HG03025 (cell line): ENCODE measurements around the gene RGMA.
"Not testable (repeated sequence)": the region's sequence is repeated elsewhere in the genome, so short reads cannot be mapped to it uniquely, and the experiment has no call there.

ENCODE experiments used
- ATAC-seq: cut with Tn5 transposase; IDR thresholded peaks from one replicate; pipeline ENCODE4 v1.9.1; 2021; ENCODE audit warnings: mild to moderate bottlenecking, moderate library complexity; ENCODE audit not compliant: unreplicated experiment, low FRiP score

The RGMA gene

GRCh38 chr15:93036951-93037819 lies 51.8 kb downstream of the RGMA start:
- ATAC-seq: no peak

DNA sequence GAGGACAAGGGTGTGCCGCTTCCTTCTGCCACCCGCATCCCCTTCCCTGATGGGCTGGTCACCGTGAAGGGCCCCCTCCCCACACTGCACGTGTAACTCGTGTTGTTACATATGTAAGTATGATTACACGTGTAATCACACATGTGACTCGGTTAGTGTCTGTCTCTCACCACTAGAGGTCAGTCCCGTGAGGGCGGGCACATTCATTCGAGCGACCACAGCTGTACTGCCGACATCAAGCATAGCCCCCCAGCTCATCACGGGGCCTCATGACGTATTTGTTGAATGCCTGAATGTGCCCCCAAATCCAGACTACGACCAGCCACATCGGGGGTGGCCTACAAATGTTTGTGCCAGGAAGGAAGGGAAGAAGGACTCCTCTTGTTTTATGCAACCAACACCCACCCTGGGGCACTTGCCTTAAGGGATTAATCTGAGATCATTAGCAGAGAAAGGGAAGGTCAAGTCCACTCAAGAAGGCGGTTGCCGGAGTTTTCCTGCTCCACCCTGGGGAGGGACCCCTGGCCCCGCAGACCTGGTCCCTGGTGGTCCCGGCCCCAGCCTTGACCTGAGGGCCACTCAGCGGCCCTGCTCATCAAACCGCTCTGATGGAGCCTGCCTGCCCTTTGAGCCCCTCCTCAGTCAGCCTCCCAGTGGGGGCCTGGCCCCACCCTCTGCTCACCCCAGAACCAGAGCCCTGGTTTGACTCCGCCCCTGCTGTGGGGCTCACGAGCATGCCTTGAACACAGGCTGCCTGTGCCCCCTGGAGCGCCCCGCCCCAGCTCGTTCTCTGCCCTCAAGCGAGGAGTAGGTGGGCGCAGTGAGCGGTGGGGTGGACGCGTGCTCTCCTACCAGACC lies 52.8 kb downstream of the RGMA start:
- peak; percentile 72 for ATAC-seq

DNA sequence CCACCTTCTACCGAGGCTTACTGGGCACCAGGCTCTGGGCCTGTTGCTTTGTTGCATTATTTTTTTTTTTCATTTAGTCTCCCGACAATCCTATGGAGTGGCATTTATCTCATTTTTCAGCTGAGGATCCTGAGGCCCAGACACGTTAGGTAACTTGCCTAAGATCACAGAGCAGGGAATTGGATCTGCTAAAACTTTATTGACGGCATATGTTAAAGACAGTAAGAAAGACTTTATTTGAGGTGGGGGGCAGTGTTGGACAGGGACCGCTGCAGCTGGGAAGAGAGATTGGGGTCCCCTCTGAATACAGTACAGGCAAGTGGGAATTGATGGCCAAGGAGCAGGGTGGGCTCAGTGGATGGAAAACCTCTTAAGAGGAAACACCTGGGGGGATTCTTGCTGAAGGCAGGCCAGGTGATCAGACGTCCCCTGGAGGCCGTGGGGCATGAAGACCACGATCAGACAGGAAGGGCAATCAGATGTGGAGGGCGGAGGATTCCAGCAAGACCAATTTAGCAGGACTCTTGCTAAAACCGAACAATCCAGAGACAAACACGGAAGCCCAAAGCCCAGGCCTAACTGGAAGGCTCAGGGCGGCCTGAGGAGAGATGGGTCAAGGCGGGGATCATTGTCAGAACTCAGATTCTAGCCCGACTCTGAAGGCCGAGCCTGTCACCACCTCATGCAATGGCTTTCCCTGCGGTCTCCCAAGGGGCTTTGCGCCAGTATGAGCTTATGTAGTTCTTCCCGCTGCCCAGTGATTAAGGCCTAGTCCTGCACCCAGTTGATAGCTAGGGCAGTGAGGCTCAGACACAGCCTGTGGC lies 53.7 kb downstream of the RGMA start:
- peak; percentile 10 for ATAC-seq

DNA sequence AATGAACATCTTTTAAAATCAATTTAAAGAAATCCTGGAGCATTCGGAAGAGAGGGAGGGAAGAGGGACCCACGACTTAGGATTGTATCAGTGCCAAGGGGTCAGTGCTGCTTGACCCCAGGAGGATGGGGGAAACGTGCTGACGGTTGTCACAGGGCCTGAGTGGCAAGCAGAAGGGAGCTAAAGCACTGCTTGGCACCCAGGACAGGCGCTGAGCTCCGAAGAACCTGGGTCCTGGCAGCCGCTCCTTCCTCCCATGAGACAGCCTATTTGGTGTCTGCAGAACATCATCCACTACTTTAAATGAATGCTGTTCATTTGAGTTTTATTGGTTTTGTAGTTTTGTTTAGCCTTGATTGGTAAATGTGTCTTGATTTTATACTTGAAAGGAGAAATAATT lies 54.5 kb downstream of the RGMA start:
- ATAC-seq: no peak

DNA sequence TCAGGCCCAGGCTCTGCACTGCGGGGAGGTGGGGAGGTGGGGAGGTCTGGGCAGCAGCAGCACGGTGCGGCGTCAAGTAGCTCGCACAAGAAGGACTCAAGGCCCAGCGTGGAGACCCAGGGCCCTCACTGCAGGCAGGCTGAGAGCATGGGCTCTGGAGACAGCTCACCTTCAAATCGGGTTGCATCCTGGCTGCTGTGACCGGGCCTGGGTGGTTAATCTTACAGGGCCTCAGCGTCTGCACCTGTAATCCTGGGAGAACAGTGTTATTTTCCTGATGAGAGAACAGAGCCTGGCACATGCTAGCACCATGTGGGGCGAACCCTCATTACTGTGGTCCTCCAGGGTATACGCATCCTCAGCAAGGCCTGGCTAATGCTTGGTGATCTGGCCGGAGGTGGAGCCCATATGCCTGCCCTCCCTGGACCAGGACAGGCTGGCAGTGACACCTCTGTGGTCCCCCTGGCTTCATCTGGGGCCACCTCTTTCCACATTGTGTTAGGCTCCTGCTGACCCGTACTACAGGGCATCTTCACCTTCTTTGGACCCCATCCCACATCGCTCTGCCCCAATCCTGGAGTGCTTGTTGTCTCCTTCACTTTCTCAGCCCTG lies 55.5 kb downstream of the RGMA start:
- no peak for ATAC-seq

DNA sequence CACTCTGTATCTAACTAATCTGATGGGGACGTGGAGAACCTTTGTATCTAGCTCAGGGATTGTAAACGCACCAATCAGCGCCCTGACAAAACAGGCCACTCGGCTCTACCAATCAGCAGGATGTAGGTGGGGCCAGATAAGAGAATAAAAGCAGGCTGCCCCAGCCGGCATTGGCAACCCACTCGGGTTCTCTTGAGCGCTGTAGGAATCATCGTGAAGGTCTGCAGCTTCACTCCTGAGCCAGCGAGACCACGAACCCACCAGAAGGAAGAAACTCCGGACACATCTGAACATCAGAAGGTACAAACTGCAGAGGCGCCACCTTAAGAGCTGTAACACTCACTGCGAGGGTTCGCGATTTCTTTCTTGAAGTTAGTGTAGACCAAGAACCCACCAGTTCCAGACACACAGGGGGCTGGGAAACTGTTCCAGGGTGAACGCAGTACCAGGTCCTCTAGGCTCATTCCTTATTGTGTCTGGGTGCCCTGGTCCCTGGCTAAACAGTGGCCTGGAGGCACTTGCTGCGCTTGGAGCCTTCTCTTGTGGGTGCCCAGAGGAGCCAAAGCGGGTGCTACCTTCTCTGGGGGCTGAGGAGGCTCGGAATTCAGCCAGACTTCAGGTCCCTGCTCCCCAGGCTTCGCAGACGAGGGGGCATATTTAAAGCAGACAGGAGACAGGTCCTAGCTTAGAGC lies 56.4 kb downstream of the RGMA start:
- not testable (repeated sequence) for ATAC-seq

GRCh38 chr15:93031557-93032384 lies 57.2 kb downstream of the RGMA start:
- ATAC-seq: not testable (repeated sequence)

- no peak for ATAC-seq
Observed at GRCh38 chr15:93031103-93031464, 57.9 kb downstream of the RGMA start.

DNA sequence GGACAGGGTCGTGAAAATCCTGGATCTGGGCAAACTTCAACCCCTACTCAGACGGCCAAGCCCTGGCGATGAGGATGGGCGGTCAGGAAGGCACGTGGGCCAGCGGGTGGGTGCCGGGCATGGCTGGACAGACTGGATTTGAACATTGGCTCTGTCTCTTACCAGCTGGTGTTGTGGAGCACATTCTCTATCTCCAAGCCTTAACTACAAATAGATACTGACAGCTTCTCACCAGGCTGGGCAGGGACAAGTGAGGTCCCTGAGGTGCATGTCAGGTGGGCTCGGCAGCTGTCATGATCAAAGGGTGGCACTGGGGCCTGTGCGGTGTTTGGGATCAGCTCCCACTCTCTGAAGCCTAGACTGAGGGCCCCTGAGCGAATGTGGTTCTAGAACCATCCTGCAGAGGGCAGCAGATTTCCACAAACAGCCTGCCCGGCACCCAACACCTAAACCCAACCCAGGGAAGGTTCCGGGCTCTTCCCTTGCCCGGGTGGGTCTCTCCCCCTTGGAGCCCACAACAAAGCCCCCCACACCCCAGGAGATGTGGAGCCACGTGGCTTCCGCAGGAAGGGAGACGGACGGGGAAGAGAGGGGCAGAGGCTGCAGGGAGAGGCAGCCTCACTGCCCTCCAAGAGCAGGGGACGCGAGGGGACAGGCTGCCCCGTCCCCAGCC lies 58.4 kb downstream of the RGMA start:
- peak; percentile 84 for ATAC-seq

GRCh38 chr15:93029836-93030429 lies 59.1 kb downstream of the RGMA start:
- ATAC-seq: no peak

- ATAC-seq: no peak
Observed at GRCh38 chr15:93029214-93029835, 59.7 kb downstream of the RGMA start.

- ATAC-seq: no peak
Observed at GRCh38 chr15:93028632-93029213, 60.3 kb downstream of the RGMA start.

GRCh38 chr15:93028111-93028631 lies 60.8 kb downstream of the RGMA start:
- no peak for ATAC-seq

DNA sequence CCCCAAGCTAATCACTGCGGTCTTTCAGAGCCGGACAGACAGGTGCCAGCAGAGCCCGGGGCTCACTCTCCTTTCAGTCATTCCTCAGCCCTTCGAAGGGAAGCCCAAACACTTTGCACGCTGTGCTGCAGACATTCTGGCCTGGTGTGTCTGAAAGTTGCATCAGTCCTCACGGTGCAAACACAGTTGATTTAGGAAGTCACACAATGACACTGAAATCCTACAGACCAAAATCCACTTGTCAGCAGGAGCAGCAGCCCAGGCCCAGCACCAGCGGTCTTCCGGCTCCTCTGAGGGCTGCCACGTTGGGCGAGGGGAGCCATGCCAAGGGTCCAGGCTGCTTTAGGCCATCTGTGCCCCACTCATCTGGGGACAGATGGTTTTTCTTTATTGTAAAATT lies 61.6 kb downstream of the RGMA start:
- no peak for ATAC-seq

DNA sequence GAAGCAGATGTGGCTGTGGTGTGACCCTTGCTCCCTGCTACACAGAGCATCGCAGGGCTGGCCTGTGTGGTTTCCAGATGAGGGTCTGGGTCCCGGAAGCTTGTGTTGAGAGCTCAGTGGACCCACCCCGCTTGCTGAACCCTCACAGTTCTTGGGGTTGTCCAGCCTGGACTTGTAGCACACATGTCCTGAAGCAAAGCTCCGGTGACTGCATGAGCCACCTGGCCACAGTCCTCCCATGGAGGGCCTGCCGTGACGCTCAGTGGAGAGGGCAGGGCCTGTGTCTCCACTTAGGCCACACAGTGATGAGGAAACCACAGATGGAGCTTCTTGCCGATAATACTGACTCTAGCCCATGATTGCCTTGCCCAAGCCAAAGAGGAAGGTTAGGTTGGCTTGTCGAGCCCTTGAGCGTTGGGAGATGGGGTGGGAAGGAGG lies 62.6 kb downstream of the RGMA start:
- ATAC-seq: no peak

- ATAC-seq: no peak
Observed at GRCh38 chr15:93025625-93025982, 63.4 kb downstream of the RGMA start.
